HCT116 (cell line): Measurements from ENCODE around the gene TPO.
"Not testable (repeated sequence)": the region's sequence is repeated elsewhere in the genome, so short reads cannot be mapped to it uniquely, and the experiment has no call there.

Experiments used
- EGR1 ChIP-seq: IDR thresholded peaks from 2 replicates; pipeline ENCODE4 v1.6.1; 2012; ENCODE audit warnings: low read depth
- MAX ChIP-seq: IDR thresholded peaks from 2 replicates; pipeline ENCODE4 v1.6.1; 2012
- POLR2A ChIP-seq: IDR thresholded peaks from 2 replicates; pipeline ENCODE4 v1.7.0; 2011; ENCODE audit warnings: borderline replicate concordance; ENCODE audit not compliant: insufficient read depth, insufficient read length; ENCODE audit errors: extremely low read depth
- POLR2AphosphoS5 ChIP-seq: IDR thresholded peaks from 2 replicates; pipeline ENCODE4 v1.6.1; 2011; ENCODE audit warnings: mild to moderate bottlenecking, low read depth, low read length, moderate library complexity
- YY1 ChIP-seq: IDR thresholded peaks from 2 replicates; pipeline ENCODE4 v1.6.1; 2011; ENCODE audit warnings: low read length, low read depth, moderate library complexity, mild to moderate bottlenecking; ENCODE audit not compliant: insufficient replicate concordance; ENCODE audit errors: extremely low read depth
- TF ChIP-seq, protein P1 (sequence below), 3 experiments: fragments of 200-600 bp in 1 of 3; sonication (generic) in 1 of 3; IDR thresholded peaks in 2 of 3; conservative IDR thresholded peaks in 1 of 3; 2 replicates each; pipeline ENCODE4 v1.5.1; 2012 to 2017; ENCODE audit warnings: low read depth in 2 of 3, low read length in 2 of 3, antibody characterized with exemption in 1 of 3, borderline replicate concordance in 1 of 3, control low read depth in 1 of 3, mild to moderate bottlenecking in 1 of 3, mixed read lengths in 1 of 3, mixed run types in 1 of 3, moderate library complexity in 1 of 3; ENCODE audit not compliant: insufficient read depth in 1 of 3
- TF ChIP-seq, protein P2 (sequence below): IDR thresholded peaks from 2 replicates; pipeline ENCODE4 v1.6.1; 2012; ENCODE audit warnings: low read depth

DNA sequence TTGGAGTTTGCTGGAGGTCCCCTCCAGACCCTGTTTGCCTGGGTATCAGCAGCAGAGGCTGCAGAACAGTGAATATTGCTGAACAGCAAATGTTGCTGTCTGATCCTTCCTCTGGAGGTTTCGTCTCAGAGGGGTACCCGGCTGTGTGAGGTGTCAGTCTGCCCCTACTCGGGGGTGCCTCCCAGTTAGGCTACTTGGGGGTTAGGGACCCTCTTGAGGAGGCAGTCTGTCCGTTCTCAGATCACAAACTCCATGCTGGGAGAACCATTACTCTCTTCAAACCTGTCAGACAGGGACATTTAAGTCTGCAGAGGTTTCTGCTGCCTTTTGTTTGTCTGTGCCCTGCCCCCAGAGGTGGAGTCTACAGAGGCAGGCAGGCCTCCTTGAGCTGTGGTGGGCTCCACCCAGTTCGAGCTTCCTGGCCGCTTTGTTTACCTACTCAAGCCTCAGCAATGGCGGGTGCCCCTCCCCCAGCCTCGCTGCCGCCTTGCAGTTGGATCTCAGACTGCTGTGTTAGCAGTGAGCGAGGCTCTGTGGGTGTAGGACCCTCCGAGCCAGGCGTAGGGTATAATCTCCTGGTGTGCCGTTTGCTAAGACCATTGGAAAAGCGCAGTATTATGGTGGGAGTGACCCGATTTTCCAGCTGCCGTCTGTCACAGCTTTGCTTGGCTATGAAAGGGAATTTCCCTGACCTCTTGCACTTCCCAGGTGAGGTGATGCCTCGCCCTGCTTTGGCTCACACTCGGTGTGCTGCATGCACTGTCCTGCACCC, 25.1 kb upstream of the TPO start:
- TF ChIP-seq, protein P1, sequence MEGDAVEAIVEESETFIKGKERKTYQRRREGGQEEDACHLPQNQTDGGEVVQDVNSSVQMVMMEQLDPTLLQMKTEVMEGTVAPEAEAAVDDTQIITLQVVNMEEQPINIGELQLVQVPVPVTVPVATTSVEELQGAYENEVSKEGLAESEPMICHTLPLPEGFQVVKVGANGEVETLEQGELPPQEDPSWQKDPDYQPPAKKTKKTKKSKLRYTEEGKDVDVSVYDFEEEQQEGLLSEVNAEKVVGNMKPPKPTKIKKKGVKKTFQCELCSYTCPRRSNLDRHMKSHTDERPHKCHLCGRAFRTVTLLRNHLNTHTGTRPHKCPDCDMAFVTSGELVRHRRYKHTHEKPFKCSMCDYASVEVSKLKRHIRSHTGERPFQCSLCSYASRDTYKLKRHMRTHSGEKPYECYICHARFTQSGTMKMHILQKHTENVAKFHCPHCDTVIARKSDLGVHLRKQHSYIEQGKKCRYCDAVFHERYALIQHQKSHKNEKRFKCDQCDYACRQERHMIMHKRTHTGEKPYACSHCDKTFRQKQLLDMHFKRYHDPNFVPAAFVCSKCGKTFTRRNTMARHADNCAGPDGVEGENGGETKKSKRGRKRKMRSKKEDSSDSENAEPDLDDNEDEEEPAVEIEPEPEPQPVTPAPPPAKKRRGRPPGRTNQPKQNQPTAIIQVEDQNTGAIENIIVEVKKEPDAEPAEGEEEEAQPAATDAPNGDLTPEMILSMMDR (IDR thresholded peaks at IDR 0.05 in 2 of 3, conservative IDR thresholded peaks at IDR 0.05 in 1 of 3; ENCODE audit: borderline replicate concordance in 1 of 3, insufficient read depth in 1 of 3, low read depth in 2 of 3, low read length in 2 of 3): not testable (repeated sequence)
- TF ChIP-seq MAX, YY1, POLR2A, EGR1, POLR2AphosphoS5: not testable (repeated sequence)
- TF ChIP-seq, protein P2, sequence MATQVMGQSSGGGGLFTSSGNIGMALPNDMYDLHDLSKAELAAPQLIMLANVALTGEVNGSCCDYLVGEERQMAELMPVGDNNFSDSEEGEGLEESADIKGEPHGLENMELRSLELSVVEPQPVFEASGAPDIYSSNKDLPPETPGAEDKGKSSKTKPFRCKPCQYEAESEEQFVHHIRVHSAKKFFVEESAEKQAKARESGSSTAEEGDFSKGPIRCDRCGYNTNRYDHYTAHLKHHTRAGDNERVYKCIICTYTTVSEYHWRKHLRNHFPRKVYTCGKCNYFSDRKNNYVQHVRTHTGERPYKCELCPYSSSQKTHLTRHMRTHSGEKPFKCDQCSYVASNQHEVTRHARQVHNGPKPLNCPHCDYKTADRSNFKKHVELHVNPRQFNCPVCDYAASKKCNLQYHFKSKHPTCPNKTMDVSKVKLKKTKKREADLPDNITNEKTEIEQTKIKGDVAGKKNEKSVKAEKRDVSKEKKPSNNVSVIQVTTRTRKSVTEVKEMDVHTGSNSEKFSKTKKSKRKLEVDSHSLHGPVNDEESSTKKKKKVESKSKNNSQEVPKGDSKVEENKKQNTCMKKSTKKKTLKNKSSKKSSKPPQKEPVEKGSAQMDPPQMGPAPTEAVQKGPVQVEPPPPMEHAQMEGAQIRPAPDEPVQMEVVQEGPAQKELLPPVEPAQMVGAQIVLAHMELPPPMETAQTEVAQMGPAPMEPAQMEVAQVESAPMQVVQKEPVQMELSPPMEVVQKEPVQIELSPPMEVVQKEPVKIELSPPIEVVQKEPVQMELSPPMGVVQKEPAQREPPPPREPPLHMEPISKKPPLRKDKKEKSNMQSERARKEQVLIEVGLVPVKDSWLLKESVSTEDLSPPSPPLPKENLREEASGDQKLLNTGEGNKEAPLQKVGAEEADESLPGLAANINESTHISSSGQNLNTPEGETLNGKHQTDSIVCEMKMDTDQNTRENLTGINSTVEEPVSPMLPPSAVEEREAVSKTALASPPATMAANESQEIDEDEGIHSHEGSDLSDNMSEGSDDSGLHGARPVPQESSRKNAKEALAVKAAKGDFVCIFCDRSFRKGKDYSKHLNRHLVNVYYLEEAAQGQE: not testable (repeated sequence)
